ENCODE measurements around the gene IGF2BP2. TPM values are rescaled to one million over a fixed set of nuclear protein-coding genes. Genes with fewer than 3 reads are reported as not detected.

The IGF2BP2 gene
- total and polyA plus RNA-seq, 2 of the 13 experiments (the other 11 are each of a cell fraction or from before 2014, with no cell fraction given), result 6.5 to 46.0 TPM

DNA sequence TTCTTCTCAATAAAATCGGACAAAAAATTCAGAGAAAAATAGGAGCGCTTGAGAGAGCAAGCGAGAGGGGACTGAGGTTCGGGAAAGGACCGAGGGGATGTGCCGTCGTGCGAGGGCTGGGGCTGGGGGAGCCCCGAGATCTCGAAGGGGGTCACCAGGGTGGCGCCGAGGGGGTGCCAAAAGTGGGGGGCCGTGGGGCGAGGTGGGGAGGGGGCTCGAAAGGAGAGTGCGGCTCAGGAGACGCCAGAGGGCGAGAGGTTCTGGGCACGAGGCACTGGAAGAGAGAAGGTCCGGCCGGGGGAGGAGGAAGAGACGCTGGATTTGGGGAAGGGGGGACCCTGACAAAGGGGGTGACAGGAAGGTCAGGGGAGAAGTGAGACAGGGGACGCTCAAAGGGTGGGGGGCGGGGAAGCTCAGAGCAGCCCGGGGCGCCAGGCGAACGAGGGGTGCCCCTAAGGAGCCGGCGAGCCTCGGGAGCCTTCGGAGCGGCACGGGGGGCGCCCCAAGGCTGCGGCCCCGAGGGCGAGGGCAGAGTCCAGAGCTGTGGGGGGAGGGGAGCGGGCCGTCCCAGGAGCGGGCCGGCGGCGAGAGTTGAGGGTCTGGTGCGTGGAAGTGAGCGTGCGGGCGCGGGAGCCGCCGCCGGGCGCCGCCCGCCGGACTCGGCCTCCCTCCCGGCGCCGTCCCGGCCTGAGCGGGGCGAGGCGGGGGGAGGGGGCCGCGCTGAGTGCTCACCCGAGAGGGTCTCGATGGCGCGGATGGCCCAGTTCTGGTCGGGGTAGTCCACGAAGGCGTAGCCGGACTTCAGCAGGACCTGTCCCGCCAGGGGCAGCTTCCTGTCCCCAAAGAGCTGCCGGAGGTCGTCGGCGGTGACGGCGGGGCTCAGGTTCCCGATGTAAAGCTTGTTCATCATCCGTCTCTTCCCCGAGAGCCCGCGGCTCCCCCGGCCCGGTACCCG, 514 bp downstream of the IGF2BP2 start (continued):
- TF ChIP-seq, protein P1, sequence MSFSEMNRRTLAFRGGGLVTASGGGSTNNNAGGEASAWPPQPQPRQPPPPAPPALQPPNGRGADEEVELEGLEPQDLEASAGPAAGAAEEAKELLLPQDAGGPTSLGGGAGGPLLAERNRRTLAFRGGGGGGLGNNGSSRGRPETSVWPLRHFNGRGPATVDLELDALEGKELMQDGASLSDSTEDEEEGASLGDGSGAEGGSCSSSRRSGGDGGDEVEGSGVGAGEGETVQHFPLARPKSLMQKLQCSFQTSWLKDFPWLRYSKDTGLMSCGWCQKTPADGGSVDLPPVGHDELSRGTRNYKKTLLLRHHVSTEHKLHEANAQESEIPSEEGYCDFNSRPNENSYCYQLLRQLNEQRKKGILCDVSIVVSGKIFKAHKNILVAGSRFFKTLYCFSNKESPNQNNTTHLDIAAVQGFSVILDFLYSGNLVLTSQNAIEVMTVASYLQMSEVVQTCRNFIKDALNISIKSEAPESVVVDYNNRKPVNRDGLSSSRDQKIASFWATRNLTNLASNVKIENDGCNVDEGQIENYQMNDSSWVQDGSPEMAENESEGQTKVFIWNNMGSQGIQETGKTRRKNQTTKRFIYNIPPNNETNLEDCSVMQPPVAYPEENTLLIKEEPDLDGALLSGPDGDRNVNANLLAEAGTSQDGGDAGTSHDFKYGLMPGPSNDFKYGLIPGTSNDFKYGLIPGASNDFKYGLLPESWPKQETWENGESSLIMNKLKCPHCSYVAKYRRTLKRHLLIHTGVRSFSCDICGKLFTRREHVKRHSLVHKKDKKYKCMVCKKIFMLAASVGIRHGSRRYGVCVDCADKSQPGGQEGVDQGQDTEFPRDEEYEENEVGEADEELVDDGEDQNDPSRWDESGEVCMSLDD (CRISPR knock-in tag; IDR thresholded peaks at IDR 0.05; ENCODE audit: borderline replicate concordance), result peak; percentile 97
- TF ChIP-seq, protein P2, sequence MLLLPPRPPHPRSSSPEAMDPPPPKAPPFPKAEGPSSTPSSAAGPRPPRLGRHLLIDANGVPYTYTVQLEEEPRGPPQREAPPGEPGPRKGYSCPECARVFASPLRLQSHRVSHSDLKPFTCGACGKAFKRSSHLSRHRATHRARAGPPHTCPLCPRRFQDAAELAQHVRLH (CRISPR knock-in tag; IDR thresholded peaks at IDR 0.05; ENCODE audit: borderline replicate concordance, low read depth), result 0 out of 2 replicates have a peak, but pooled peaks have one; percentile 72
- TF ChIP-seq RXRA (CRISPR knock-in tag; IDR thresholded peaks at IDR 0.05) (peak; percentile 53; the same call in 1 of the 2 replicates), AGO2 (optimal IDR thresholded peaks at IDR 0.05; ENCODE audit: low read depth, low read length) (peak; percentile 20), ZNF776 (CRISPR knock-in tag; IDR thresholded peaks at IDR 0.05) (0 out of 2 replicates have a peak, but pooled peaks have one; percentile 76), NR0B2 (CRISPR knock-in tag; IDR thresholded peaks at IDR 0.05) (0 out of 2 replicates have a peak, but pooled peaks have one; percentile 35), HNRNPK (IDR thresholded peaks at IDR 0.05; ENCODE audit: low read depth, low read length, poor library complexity, severe bottlenecking) (peak; percentile 80), ZNF629 (CRISPR knock-in tag; conservative IDR thresholded peaks at IDR 0.05) (no peak), MAF1 (CRISPR knock-in tag; IDR thresholded peaks at IDR 0.05; ENCODE audit: borderline replicate concordance) (peak; percentile 67; the same call in 1 of the 2 replicates), KLF6 (CRISPR knock-in tag; IDR thresholded peaks at IDR 0.05) (peak; percentile 76), KAT2B (IDR thresholded peaks at IDR 0.05; ENCODE audit: borderline replicate concordance, low read depth, low read length) (no peak), FOSL2 (CRISPR knock-in tag; IDR thresholded peaks at IDR 0.05) (peak; percentile 15; the same call in 1 of the 2 replicates), GATA4 (IDR thresholded peaks at IDR 0.05; ENCODE audit: borderline replicate concordance, low read depth) (0 out of 2 replicates have a peak, but pooled peaks have one; percentile 17), HIC2 (CRISPR knock-in tag; IDR thresholded peaks at IDR 0.05; ENCODE audit: low read depth) (no peak), ZNF574 (CRISPR knock-in tag; IDR thresholded peaks at IDR 0.05) (peak; percentile 21; the same call in 1 of the 2 replicates), AGO1 (IDR thresholded peaks at IDR 0.05; ENCODE audit: low read depth, low read length, poor library complexity, severe bottlenecking) (peak; percentile 76)
